ENCODE data around the gene CLEC14A. TPM values are rescaled to one million over a fixed set of nuclear protein-coding genes. Genes with fewer than 3 reads are reported as not detected.

CLEC14A gene
- total RNA-seq, 2 donors from 2014 or later: 0.29 to 0.59 TPM

GRCh38 chr14:38225946-38226345, 29.9 kb downstream of the CLEC14A start:
- Histone ChIP-seq H3K9ac (ENCODE audit: extremely low read depth, low read length, poor library complexity, severe bottlenecking) (no peak overlapping the region), H3K4me1 (ENCODE audit: control insufficient read depth, insufficient read depth, low read length) (no peaks in the 10 kb centered on the region), H3K27ac (ENCODE audit: low read depth, low read length) (no peak overlapping the region), H3K4me3 (ENCODE audit: low read length) (no peak overlapping the region), H3K36me3 (ENCODE audit: control insufficient read depth, insufficient read depth, low read length) (no peaks in the 10 kb centered on the region), H3K27me3 (ENCODE audit: control insufficient read depth, insufficient read depth, low read length, poor library complexity, severe bottlenecking) (no peaks in the 10 kb centered on the region), H3K9me3 (ENCODE audit: control insufficient read depth, low read length) (no peaks in the 10 kb centered on the region)
- H3K4me3 Mint-ChIP-seq: no peak overlapping the region
- no peak overlapping the region for H3K27ac Mint-ChIP-seq
- peaks cover 9% of the 10 kb centered on the region for H3K27me3 Mint-ChIP-seq (ENCODE audit: insufficient read depth)
- no peaks in the 10 kb centered on the region for H3K9me3 Mint-ChIP-seq
- no peaks in the 10 kb centered on the region for H3K36me3 Mint-ChIP-seq (ENCODE audit: low read depth)
- no peak for TF ChIP-seq CTCF (conservative IDR thresholded peaks at IDR 0.05)
- peaks cover 1% of the 10 kb centered on the region for H3K4me1 Mint-ChIP-seq
- WGBS, 2 experiments (ENCODE audit: insufficient coverage in 1 of 2, insufficient read length in 1 of 2): 88 to 92% methylated on average over 2 of the region's 2 CpGs
- DNase-seq: no peak

- DNase-seq: no peak
- no peak overlapping the region for H3K4me3 Mint-ChIP-seq
- Histone ChIP-seq H3K9me3 (ENCODE audit: control insufficient read depth, low read length) (no peaks in the 10 kb centered on the region), H3K9ac (ENCODE audit: extremely low read depth, low read length, poor library complexity, severe bottlenecking) (no peak overlapping the region), H3K4me1 (ENCODE audit: control insufficient read depth, insufficient read depth, low read length) (no peaks in the 10 kb centered on the region), H3K4me3 (ENCODE audit: low read length) (no peak overlapping the region), H3K36me3 (ENCODE audit: control insufficient read depth, insufficient read depth, low read length) (no peaks in the 10 kb centered on the region), H3K27ac (ENCODE audit: low read depth, low read length) (no peak overlapping the region), H3K27me3 (ENCODE audit: control insufficient read depth, insufficient read depth, low read length, poor library complexity, severe bottlenecking) (no peaks in the 10 kb centered on the region)
- H3K27me3 Mint-ChIP-seq (ENCODE audit: insufficient read depth): peaks cover 14% of the 10 kb centered on the region
- no peaks in the 10 kb centered on the region for H3K9me3 Mint-ChIP-seq
- no peaks in the 10 kb centered on the region for H3K36me3 Mint-ChIP-seq (ENCODE audit: low read depth)
- peaks cover 1% of the 10 kb centered on the region for H3K4me1 Mint-ChIP-seq
- no peak overlapping the region for H3K27ac Mint-ChIP-seq
- no peak for TF ChIP-seq CTCF (conservative IDR thresholded peaks at IDR 0.05)
Measured at GRCh38 chr14:38224338-38224737, 31.6 kb downstream of the CLEC14A start.

- peaks cover 6% of the 10 kb centered on the region for H3K27me3 ChIP-seq (ENCODE audit: control insufficient read depth, insufficient read depth, low read length, poor library complexity, severe bottlenecking)
- Mint-ChIP-seq H3K4me1 (peaks cover 1% of the 10 kb centered on the region), H3K36me3 (ENCODE audit: low read depth) (no peaks in the 10 kb centered on the region), H3K4me3 (no peak overlapping the region), H3K27ac (no peak overlapping the region), H3K27me3 (ENCODE audit: insufficient read depth) (peaks cover 29% of the 10 kb centered on the region), H3K9me3 (no peaks in the 10 kb centered on the region)
- no peaks in the 10 kb centered on the region for H3K4me1 ChIP-seq (ENCODE audit: control insufficient read depth, insufficient read depth, low read length)
- no peak for TF ChIP-seq CTCF (conservative IDR thresholded peaks at IDR 0.05)
- H3K9me3 ChIP-seq (ENCODE audit: control insufficient read depth, low read length): no peaks in the 10 kb centered on the region
- H3K9ac ChIP-seq (ENCODE audit: extremely low read depth, low read length, poor library complexity, severe bottlenecking): no peak overlapping the region
- H3K4me3 ChIP-seq (ENCODE audit: low read length): no peak overlapping the region
- H3K36me3 ChIP-seq (ENCODE audit: control insufficient read depth, insufficient read depth, low read length): no peaks in the 10 kb centered on the region
- 88 to 94% methylated on average over 2 to 3 of the region's 3 CpGs for WGBS, 2 experiments (ENCODE audit: insufficient coverage in 1 of 2, insufficient read length in 1 of 2)
- no peak for DNase-seq
- no peak overlapping the region for H3K27ac ChIP-seq (ENCODE audit: low read depth, low read length)
Measured at GRCh38 chr14:38221077-38221476, 34.8 kb downstream of the CLEC14A start.

All from endodermal cell (in vitro differentiated cells).